Measurements from ENCODE around the gene CBLB. TPM values are rescaled to one million over a fixed set of nuclear protein-coding genes. Genes with fewer than 3 reads are reported as not detected.

Gene CBLB
- total RNA-seq, 1 experiment from 2014 or later: 26.2 TPM

DNA sequence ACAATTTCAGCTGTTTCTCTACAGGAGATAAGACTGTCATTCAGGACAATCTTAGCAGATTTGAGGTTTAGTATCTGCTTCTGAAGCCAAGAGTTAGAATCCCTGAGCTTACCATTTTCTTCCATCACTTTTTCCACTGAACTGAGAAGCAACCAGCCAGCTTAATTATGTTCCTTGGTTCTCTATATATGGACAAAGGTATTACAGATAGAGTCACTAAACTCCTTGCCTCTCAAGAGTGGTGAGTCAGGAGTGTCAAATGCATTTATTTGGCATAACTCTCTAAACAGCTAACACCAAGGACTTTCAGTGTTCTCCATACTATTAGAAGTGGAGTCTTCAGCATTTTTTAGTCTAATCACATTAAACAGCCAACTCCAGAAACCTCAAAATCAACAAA, 262.8 kb downstream of the CBLB start:
- Mint-ChIP-seq H3K9me3 (ENCODE audit: low read depth, unreplicated experiment) (peaks cover 2% of the 10 kb centered on the region), H3K4me3 (ENCODE audit: low read depth, unreplicated experiment) (no peak overlapping the region), H3K4me1 (ENCODE audit: low read depth, unreplicated experiment) (peaks cover 1% of the 10 kb centered on the region), H3K27me3 (ENCODE audit: unreplicated experiment) (no peaks in the 10 kb centered on the region), H3K36me3 (ENCODE audit: insufficient read depth, unreplicated experiment) (no peaks in the 10 kb centered on the region), H3K27ac (ENCODE audit: unreplicated experiment) (no peak overlapping the region)
- CTCF ChIA-PET: no interaction called here
- no TSS peak for BruUV-seq (replicated peaks)
- intact Hi-C loops (cut with micrococcal nuclease; ENCODE audit: unreplicated experiment): no loop called here
- no peak for DNase-seq
- TF ChIP-seq CTCF (IDR thresholded peaks at IDR 0.05; ENCODE audit: unreplicated experiment): no peak
